Adipose tissue (tissue), 3 donors: Measurements from ENCODE around the gene CROCC2. TPM values are rescaled to one million over a fixed set of nuclear protein-coding genes. Genes with fewer than 3 reads are reported as not detected.

Source experiments
- H3K27ac ChIP-seq: one replicate; pipeline ENCODE4 v1.5.1; 2013; ENCODE audit warnings: low read depth, low read length
- WGBS, 3 donors: extraction: QIAGEN DNeasy Blood & Tissue Kit; methylation state at CpG; one replicate each; pipeline ENCODE4 v1.1.7; 2013; 5-methylcytosine and 5-hydroxymethylcytosine counted together
- polyA plus RNA-seq, 3 donors: library from polyadenylated mRNA; stranded (reverse); fragments of 200-250 nt; gene quantifications; one replicate each; pipeline ENCODE4 v1.2.3, GENCODE V29; 2013
- donor health status: healthy with polysubstance abuse.
- donor health status: Bipolar disorder and iron deficiency.
- donor health status: healthy.

The CROCC2 gene
- polyA plus RNA-seq, 3 donors: 0.01 to 1.3 (median 0.02) TPM

DNA sequence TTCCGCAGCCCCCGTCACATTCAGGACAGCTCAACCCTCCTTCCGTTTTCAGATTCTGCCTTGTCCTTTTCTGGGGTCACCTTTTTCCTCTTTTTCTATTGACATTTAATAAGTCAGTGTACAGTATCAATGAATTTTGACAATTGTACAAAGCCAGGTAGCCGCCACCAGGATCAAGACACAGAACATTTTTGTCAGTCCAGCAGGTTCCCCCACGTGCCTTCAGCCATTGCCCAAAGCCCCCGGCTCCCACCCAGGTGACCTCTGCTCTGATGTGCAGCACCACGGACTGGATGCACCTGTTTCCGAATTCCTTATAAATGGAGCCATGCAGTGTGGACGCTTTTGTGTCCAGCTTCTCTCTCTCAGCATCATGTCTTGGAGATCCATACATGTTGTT, 30.0 kb downstream of the CROCC2 start:
- 77 to 90% (median 88%) methylated on average over 9 of the region's 9 CpGs for WGBS, 3 donors
- no peak overlapping the region for H3K27ac ChIP-seq

GRCh38 chr2:240946046-240946445, 39.9 kb downstream of the CROCC2 start:
- no peak overlapping the region for H3K27ac ChIP-seq
- 91 to 94% (median 92%) methylated on average over 7 of the region's 7 CpGs for WGBS, 3 donors

- no peak overlapping the region for H3K27ac ChIP-seq
- WGBS, 3 donors: 74 to 93% (median 75%) methylated on average over 5 of the region's 5 CpGs
Measured at GRCh38 chr2:240946654-240947053, 40.5 kb downstream of the CROCC2 start.

GRCh38 chr2:240947176-240947575, 41.0 kb downstream of the CROCC2 start:
- 78 to 87% (median 83%) methylated on average over 6 of the region's 6 CpGs for WGBS, 3 donors

GRCh38 chr2:240947607-240948006, 41.5 kb downstream of the CROCC2 start:
- 87 to 93% (median 91%) methylated on average over 7 of the region's 7 CpGs for WGBS, 3 donors
- H3K27ac ChIP-seq: no peak overlapping the region

More at GRCh38 chr2:240947176-240947575, 41.0 kb downstream of the CROCC2 start:
- H3K27ac ChIP-seq: no peak overlapping the region

DNA sequence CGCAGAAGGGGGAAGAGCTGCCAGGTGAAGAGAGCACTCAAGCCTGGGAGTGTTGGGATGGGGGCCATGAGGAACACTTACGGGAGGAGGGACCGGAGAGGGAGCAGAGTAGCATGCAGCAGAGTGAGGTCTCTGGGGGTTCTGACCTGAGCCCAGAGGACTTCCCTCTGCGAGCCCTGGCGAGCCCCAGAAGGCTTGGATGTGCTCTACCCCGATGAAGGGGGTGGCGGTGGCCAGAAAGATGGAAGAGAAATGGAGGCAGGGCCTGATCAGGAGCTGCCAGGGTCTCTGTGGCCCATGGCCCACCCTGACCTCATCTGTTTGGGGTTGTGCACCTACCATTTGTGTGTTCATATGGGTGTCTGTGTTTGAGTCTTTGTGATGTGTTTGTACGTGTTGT, 42.0 kb downstream of the CROCC2 start:
- 93 to 97% (median 94%) methylated on average over 8 of the region's 8 CpGs for WGBS, 3 donors
- H3K27ac ChIP-seq: no peak overlapping the region

- WGBS, 3 donors: 83 to 89% (median 88%) methylated on average over 23 of the region's 23 CpGs
Measured at GRCh38 chr2:240948905-240949790, 43.0 kb downstream of the CROCC2 start.

DNA sequence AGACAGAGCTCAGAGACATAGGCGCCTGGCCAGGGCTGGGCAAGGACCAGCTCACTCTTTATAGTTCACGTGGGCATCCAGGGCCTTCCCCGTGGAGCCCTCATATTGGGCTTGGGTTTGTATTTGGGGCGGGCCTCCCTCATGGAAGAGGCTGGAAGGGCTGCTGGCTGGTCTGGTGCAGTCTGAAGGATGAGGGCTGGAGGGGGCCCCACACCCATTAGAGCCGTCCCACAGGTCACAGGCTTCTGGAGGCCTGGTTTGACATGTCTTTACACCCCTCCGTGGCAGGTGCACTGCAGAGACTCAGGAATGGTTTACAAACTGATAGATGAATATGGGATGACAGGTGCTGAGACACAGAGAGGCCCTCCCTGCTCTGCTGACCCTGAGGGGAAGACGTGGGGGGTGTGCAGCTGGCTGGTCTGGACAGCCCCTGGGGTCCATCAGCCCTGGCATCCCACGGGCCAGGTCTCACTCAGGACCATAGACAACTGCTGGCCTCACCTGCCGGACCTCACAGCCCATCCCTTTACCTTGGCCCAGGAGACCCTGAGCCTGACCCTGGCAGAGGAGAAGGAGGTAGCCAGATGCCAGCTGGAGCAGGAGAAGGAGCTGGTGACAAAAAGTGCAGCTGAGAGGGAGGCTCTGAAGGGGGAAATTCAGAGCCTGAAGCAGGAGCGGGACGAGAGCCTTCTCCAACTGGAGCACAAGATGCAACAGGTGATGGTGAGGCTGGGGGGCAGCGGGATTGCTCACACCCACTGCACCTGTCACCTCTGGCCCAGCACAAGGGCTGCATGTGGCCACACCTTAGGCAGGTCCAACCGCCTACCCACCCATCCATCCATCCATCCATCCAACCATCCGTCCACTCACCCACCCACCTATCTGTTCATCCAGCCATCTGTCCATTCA, 43.9 kb downstream of the CROCC2 start:
- 87 to 91% (median 90%) methylated on average over 14 of the region's 14 CpGs for whole genome bisulfite sequencing, 3 donors
- no peak overlapping the region for H3K27ac ChIP-seq

More at GRCh38 chr2:240948905-240949790, 43.0 kb downstream of the CROCC2 start:
- H3K27ac ChIP-seq: no peak overlapping the region

GRCh38 chr2:240951045-240951594, 45.0 kb downstream of the CROCC2 start:
- WGBS, 3 donors: 83 to 95% (median 95%) methylated on average over 3 of the region's 3 CpGs
- H3K27ac ChIP-seq: no peak overlapping the region

DNA sequence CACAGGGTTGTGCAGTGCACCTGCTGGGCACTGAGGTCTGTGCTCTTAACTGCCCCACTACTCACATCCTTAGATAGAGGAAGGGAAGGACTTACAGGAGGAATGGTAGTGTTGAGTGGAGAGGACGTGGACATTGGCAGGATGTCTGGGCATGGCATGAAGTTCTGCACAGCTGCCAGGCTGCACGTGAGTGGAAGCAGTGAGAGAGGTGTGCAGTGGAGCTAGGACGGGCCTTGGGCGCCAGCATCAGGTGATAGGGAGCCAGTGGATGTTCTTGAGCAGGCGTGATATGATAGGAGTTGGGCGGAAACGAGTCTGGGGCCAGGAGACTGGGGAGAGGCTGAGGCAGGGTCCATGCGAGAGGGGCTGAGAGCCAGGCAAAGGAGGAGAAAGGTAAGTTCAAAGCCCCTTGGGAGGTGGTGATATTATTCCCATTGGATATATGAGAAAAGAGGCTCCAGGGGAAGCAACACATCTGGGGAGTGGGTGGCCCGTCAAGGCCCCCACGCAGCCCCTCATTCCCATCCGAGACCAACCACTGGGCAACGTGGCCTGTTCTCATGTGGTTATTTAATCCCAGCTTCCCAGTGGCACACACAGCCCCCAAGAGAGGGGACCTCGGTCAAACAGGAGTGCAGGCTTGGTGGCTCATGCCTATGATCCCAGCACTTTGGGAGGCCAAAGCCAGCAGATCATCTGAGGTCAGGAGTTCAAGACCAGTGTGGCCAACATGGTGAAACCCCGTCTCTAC, 46.5 kb downstream of the CROCC2 start:
- WGBS, 3 donors: 78 to 88% (median 86%) methylated on average over 14 of the region's 14 CpGs
- no peak overlapping the region for H3K27ac ChIP-seq

GRCh38 chr2:240953426-240954410, 47.6 kb downstream of the CROCC2 start:
- 74 to 80% (median 78%) methylated on average over 14 of the region's 14 CpGs for WGBS, 3 donors
- H3K27ac ChIP-seq: no peak overlapping the region

GRCh38 chr2:240954436-240955305, 48.5 kb downstream of the CROCC2 start:
- 61 to 66% (median 65%) methylated on average over 15 of the region's 15 CpGs for WGBS, 3 donors
- no peak overlapping the region for H3K27ac ChIP-seq

DNA sequence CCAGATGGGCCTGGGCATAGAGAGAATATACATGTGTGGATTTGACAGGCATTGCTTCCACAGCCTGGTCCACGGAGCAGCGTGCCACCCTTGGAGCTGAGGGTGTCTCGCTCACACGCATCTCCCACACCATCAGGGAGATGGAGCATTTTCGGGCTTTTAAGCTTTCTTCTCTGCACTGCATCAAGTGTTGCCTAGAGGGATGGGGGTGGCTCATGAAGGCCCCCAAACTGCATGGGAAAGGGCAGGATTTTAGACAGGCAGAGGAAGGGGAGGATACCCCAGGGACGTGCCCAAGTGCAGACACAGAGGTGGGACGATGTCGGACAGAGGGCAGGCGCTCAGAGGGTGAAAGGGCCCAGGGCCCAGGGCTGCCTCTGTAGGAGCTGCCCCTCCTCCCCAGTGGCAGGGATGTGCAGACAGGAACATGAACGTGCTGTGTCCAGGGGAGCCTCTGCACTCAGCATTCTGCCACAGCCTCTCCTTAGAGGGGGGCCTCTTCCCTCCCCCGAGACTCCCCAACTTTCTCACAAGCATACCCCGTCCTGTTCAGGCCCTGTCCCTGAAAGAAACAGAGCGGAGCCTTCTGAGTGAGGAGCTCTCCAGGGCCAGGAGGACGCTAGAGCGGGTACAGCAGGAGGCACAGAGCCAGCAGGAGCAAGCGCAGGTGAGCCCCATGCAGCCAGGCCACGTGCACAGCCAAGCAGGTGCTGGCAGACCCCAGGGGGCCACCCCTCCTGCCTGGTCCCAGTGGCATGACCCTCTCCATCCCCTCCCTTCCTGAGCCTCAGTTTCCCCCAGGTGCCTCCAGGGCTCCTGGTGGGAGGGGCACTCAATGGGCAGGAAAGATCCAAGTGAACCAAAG, 49.4 kb downstream of the CROCC2 start:
- no peak overlapping the region for H3K27ac ChIP-seq
- WGBS, 3 donors: 81 to 90% (median 86%) methylated on average over 17 of the region's 17 CpGs

DNA sequence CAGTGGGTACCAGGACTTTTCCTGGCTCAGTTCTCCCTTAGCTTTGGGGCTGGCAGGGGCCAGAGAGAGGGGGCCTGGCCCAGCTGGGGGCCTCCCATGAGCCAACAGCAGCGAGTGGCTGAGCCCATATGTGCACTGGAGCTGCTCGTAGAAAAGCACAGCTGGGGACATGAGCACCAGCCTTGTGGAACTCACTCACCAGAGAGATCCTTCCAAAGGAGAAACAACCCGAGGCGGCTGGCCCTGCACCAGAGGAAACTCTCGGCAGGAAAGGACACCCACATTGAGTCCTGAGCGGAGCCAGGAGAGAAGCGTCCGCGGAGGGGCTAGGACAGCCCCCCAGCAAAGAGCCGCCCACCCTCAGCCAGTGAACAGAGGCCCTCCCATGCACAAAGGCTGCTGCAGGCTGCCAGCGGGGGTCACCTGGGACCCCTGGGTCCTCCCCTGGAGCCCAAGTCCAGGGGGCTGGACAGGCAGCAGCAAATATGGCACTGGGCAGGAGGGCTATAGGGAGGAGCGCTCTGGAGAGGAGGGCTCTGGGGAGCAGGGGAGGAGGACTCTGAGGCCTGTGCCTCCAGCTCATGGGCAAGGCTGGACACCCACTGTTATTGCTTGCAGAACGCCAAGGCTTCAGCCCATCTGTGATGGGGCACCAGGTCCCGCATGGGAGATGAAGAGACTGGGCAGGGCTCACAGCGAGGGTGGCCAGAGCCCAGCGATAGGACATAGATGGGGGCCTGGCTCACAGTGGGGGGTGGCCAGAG, 50.2 kb downstream of the CROCC2 start:
- H3K27ac ChIP-seq: no peak overlapping the region
- 76 to 84% (median 81%) methylated on average over 16 of the region's 16 CpGs for WGBS, 3 donors
